Neural cell (in vitro differentiated cells): ENCODE data around the gene EEF1AKMT2.

Experiments
- EZH2 ChIP-seq: fragments of 200-600, 300-800 bp; shearing (Covaris generic), sonication (generic); IDR thresholded peaks from 2 replicates; pipeline ENCODE4 v1.6.1; 2014; ENCODE audit warnings: antibody characterized with exemption, low read length, borderline replicate concordance, mild to moderate bottlenecking; ENCODE audit not compliant: insufficient read depth, poor library complexity, severe bottlenecking
- TF ChIP-seq, protein P1 (sequence below): fragments of 450-650 bp; IDR thresholded peaks from 2 replicates; pipeline ENCODE4 v1.5.1; 2014; ENCODE audit warnings: antibody characterized with exemption, mild to moderate bottlenecking, moderate library complexity; ENCODE audit not compliant: poor library complexity, severe bottlenecking
- TF ChIP-seq, protein P2 (sequence below): IDR thresholded peaks from 2 replicates; pipeline ENCODE4 v1.6.1; 2012; ENCODE audit warnings: borderline replicate concordance

DNA sequence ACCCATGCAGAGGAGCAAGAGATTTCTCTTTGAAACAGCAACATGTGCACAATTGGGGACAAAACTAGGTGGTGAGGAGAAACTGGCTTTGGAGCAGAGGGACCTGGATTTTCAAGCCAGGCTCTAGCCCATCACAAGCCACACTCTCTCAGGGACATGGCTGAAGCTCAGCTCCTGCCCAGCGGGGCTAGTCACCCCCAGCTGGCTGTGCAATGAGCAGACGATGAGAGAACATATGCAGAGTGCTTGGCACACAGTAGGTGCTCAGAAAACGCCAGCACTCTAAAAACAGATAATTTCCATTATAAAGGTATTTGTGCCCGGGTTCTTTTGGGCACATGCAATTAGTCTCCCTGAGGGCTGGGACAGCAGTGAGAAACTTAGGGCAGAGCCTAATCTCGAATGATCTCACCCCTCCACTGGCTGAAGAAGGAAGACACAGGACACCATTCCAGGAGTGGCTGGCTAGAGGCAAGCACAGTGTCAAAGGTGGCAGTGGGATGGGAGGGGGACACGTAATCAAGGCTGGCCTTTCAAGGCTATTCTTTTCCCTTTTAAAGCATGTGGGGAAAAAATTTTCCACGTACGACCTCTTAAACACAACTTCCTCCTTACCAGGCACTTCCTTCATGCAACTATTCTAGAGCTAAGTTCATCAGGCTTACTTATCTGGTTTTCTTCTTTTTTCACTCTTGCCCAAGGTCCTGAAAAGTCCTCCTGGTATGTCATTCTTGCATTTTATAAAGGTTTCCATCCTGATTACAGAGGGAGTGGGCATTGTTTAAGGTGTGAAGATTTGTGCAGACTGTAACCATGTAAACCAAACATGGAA lies 62.6 kb downstream of the EEF1AKMT2 start:
- TF ChIP-seq EZH2, result no peak
- TF ChIP-seq, protein P1, sequence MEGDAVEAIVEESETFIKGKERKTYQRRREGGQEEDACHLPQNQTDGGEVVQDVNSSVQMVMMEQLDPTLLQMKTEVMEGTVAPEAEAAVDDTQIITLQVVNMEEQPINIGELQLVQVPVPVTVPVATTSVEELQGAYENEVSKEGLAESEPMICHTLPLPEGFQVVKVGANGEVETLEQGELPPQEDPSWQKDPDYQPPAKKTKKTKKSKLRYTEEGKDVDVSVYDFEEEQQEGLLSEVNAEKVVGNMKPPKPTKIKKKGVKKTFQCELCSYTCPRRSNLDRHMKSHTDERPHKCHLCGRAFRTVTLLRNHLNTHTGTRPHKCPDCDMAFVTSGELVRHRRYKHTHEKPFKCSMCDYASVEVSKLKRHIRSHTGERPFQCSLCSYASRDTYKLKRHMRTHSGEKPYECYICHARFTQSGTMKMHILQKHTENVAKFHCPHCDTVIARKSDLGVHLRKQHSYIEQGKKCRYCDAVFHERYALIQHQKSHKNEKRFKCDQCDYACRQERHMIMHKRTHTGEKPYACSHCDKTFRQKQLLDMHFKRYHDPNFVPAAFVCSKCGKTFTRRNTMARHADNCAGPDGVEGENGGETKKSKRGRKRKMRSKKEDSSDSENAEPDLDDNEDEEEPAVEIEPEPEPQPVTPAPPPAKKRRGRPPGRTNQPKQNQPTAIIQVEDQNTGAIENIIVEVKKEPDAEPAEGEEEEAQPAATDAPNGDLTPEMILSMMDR, result no peak
- TF ChIP-seq, protein P2, sequence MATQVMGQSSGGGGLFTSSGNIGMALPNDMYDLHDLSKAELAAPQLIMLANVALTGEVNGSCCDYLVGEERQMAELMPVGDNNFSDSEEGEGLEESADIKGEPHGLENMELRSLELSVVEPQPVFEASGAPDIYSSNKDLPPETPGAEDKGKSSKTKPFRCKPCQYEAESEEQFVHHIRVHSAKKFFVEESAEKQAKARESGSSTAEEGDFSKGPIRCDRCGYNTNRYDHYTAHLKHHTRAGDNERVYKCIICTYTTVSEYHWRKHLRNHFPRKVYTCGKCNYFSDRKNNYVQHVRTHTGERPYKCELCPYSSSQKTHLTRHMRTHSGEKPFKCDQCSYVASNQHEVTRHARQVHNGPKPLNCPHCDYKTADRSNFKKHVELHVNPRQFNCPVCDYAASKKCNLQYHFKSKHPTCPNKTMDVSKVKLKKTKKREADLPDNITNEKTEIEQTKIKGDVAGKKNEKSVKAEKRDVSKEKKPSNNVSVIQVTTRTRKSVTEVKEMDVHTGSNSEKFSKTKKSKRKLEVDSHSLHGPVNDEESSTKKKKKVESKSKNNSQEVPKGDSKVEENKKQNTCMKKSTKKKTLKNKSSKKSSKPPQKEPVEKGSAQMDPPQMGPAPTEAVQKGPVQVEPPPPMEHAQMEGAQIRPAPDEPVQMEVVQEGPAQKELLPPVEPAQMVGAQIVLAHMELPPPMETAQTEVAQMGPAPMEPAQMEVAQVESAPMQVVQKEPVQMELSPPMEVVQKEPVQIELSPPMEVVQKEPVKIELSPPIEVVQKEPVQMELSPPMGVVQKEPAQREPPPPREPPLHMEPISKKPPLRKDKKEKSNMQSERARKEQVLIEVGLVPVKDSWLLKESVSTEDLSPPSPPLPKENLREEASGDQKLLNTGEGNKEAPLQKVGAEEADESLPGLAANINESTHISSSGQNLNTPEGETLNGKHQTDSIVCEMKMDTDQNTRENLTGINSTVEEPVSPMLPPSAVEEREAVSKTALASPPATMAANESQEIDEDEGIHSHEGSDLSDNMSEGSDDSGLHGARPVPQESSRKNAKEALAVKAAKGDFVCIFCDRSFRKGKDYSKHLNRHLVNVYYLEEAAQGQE, result no peak
